Measurements from ENCODE around the gene DDX47.
A peak's percentile ranks its signal among the peaks of the same experiment; 100 is the strongest.

Gene DDX47

GRCh38 chr12:12836571-12836970, 23.4 kb downstream of the DDX47 start:
- DNase-seq: no peak
- Histone ChIP-seq H3K4me2 (ENCODE audit: low read depth, low read length) (no peak overlapping the region), H3K4me3 (ENCODE audit: low read length) (no peak overlapping the region), H3F3A (ENCODE audit: insufficient read depth, low read length) (no peaks in the 10 kb centered on the region), H3K27ac (ENCODE audit: low read length) (no peak overlapping the region), H4K20me1 (ENCODE audit: insufficient read depth, low read length) (no peaks in the 10 kb centered on the region), H3K4me1 (ENCODE audit: low read length) (peaks cover 4% of the 10 kb centered on the region), H3K27me3 (replicated peaks; ENCODE audit: insufficient read depth, low read length) (no peaks in the 10 kb centered on the region), H3K9ac (ENCODE audit: low read length) (no peak overlapping the region), H3K9me3 (replicated peaks; ENCODE audit: insufficient read depth, low read length) (no peaks in the 10 kb centered on the region), H3K9me2 (replicated peaks; ENCODE audit: insufficient read depth, low read length) (no peaks in the 10 kb centered on the region), H2AFZ (ENCODE audit: low read length) (no peak overlapping the region), H3K79me2 (ENCODE audit: low read length) (no peaks in the 10 kb centered on the region), H3K36me3 (replicated peaks; ENCODE audit: insufficient read depth, low read length) (no peaks in the 10 kb centered on the region)
- no peak for TF ChIP-seq EZH2phosphoT487 (IDR thresholded peaks at IDR 0.05; ENCODE audit: low read length)
- TF ChIP-seq, protein P1, sequence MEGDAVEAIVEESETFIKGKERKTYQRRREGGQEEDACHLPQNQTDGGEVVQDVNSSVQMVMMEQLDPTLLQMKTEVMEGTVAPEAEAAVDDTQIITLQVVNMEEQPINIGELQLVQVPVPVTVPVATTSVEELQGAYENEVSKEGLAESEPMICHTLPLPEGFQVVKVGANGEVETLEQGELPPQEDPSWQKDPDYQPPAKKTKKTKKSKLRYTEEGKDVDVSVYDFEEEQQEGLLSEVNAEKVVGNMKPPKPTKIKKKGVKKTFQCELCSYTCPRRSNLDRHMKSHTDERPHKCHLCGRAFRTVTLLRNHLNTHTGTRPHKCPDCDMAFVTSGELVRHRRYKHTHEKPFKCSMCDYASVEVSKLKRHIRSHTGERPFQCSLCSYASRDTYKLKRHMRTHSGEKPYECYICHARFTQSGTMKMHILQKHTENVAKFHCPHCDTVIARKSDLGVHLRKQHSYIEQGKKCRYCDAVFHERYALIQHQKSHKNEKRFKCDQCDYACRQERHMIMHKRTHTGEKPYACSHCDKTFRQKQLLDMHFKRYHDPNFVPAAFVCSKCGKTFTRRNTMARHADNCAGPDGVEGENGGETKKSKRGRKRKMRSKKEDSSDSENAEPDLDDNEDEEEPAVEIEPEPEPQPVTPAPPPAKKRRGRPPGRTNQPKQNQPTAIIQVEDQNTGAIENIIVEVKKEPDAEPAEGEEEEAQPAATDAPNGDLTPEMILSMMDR (IDR thresholded peaks at IDR 0.05; ENCODE audit: low read length): no peak
- no peak for TF ChIP-seq EZH2 (optimal IDR thresholded peaks at IDR 0.05; ENCODE audit: low read depth, low read length)

DNA sequence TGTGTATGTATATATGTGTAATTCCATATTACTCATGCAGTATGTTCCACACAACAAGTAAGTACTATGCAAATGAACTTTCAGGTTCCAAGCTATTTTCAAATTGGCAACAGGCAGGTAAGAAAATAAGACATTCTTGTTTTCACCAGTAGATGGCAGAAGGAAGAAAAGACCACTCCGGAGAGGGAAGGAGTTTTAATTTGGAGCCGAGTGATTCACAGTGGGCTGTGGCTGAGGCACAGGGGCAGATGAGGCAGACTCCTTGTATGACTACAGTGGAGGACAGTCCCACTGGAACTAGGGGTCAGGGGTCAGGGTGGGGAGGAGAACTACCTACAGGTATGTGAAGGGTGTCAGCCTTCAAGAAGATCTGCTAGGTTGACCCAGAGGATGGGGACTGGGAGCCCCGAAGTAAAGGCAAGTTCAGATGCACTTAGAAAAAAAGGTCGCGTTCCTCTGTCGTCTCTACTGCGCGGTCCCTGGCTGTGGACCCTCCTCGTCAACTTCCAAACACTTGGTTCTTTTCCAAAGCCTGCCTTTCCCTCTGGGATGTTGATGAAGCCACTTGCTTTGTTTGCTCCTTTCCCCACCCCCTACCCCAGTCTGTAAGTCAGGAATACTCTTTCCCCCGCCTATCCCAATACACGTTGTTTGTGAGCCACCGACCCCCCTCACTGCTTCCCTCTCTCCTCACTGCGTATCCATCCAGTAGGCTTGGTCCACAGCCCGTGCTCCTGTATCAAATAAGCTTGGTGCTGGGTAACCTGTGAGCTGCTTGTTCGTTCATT, 24.1 kb downstream of the DDX47 start:
- Histone ChIP-seq H3F3A (ENCODE audit: insufficient read depth, low read length) (no peaks in the 10 kb centered on the region), H3K27ac (ENCODE audit: low read length) (no peak overlapping the region), H3K9ac (ENCODE audit: low read length) (no peak overlapping the region), H3K79me2 (ENCODE audit: low read length) (no peaks in the 10 kb centered on the region), H3K27me3 (replicated peaks; ENCODE audit: insufficient read depth, low read length) (no peaks in the 10 kb centered on the region), H2AFZ (ENCODE audit: low read length) (no peak overlapping the region), H3K4me1 (ENCODE audit: low read length) (peaks cover 4% of the 10 kb centered on the region), H3K9me2 (replicated peaks; ENCODE audit: insufficient read depth, low read length) (no peaks in the 10 kb centered on the region), H3K4me3 (ENCODE audit: low read length) (no peak overlapping the region), H4K20me1 (ENCODE audit: insufficient read depth, low read length) (no peaks in the 10 kb centered on the region), H3K36me3 (replicated peaks; ENCODE audit: insufficient read depth, low read length) (no peaks in the 10 kb centered on the region), H3K9me3 (replicated peaks; ENCODE audit: insufficient read depth, low read length) (no peaks in the 10 kb centered on the region), H3K4me2 (ENCODE audit: low read depth, low read length) (no peak overlapping the region)
- TF ChIP-seq, protein P1 (IDR thresholded peaks at IDR 0.05; ENCODE audit: low read length): peak; percentile 65
- no peak for TF ChIP-seq EZH2 (optimal IDR thresholded peaks at IDR 0.05; ENCODE audit: low read depth, low read length)
- DNase-seq: peak; percentile 27

DNA sequence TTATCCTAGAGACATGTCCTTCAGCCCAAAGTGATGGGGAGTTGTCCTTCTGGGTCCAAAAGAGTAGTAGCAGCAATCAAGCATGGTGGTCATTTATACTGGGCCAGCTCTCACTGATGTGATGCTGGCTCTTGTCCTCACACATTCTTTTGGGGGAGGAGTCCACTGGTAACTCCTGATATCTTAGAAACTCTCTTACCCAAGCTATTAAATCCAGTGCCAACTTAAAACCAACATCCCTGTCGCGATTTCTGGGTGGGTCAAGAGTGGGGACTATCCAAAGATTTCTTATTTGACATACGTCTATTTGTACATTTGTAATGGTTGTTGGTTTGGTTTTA, 24.6 kb downstream of the DDX47 start:
- Histone ChIP-seq H3K4me3 (ENCODE audit: low read length) (no peak overlapping the region), H3K27me3 (replicated peaks; ENCODE audit: insufficient read depth, low read length) (no peaks in the 10 kb centered on the region), H4K20me1 (ENCODE audit: insufficient read depth, low read length) (no peaks in the 10 kb centered on the region), H3K4me2 (ENCODE audit: low read depth, low read length) (no peak overlapping the region), H3K9me3 (replicated peaks; ENCODE audit: insufficient read depth, low read length) (no peaks in the 10 kb centered on the region), H3K27ac (ENCODE audit: low read length) (no peak overlapping the region), H3K4me1 (ENCODE audit: low read length) (peaks cover 4% of the 10 kb centered on the region), H3K9me2 (replicated peaks; ENCODE audit: insufficient read depth, low read length) (no peaks in the 10 kb centered on the region), H3K79me2 (ENCODE audit: low read length) (no peaks in the 10 kb centered on the region), H3K36me3 (replicated peaks; ENCODE audit: insufficient read depth, low read length) (no peaks in the 10 kb centered on the region), H3F3A (ENCODE audit: insufficient read depth, low read length) (no peaks in the 10 kb centered on the region), H2AFZ (ENCODE audit: low read length) (no peak overlapping the region), H3K9ac (ENCODE audit: low read length) (no peak overlapping the region)
- DNase-seq: no peak
- no peak for TF ChIP-seq EZH2 (optimal IDR thresholded peaks at IDR 0.05; ENCODE audit: low read depth, low read length)
- TF ChIP-seq EZH2phosphoT487 (IDR thresholded peaks at IDR 0.05; ENCODE audit: low read length): no peak
- TF ChIP-seq, protein P1 (IDR thresholded peaks at IDR 0.05; ENCODE audit: low read length): no peak

Data from MM.1S (cell line).